Measurements from ENCODE around the gene CDC6.

The CDC6 gene

GRCh38 chr17:40317880-40318829, 30.5 kb downstream of the CDC6 start:
- no peaks in the 10 kb centered on the region for H3K27me3 ChIP-seq (ENCODE audit: low read depth)
- H3K9me3 ChIP-seq: no peaks in the 10 kb centered on the region
- in situ Hi-C loops (cut with MboI; ENCODE audit: low sequenced_read_pairs): no loop called here
- peaks cover 3% of the 10 kb centered on the region; the same call in 1 of the 2 replicates for H3K36me3 ChIP-seq (replicated peaks)
- peak; percentile 96 to 97 for DNase-seq (ENCODE audit: low spot score in 2 of 2)
- peak overlapping the region; percentile 93 for H3K4me3 ChIP-seq
- peaks cover 11% of the 10 kb centered on the region for H3K4me1 ChIP-seq

GRCh38 chr17:40318830-40319391, 31.2 kb downstream of the CDC6 start:
- Histone ChIP-seq H3K9me3 (no peaks in the 10 kb centered on the region), H3K4me1 (peaks cover 11% of the 10 kb centered on the region)
- in situ Hi-C loops (cut with MboI; ENCODE audit: low sequenced_read_pairs): no loop called here

GRCh38 chr17:40319651-40320540, 32.2 kb downstream of the CDC6 start:
- H3K27me3 ChIP-seq (ENCODE audit: low read depth): no peaks in the 10 kb centered on the region
- in situ Hi-C loops (cut with MboI; ENCODE audit: low sequenced_read_pairs): no loop called here
- no peak for DNase-seq (ENCODE audit: low spot score in 2 of 2)
- H3K36me3 ChIP-seq (replicated peaks): peaks cover 3% of the 10 kb centered on the region; the same call in 1 of the 2 replicates
- H3K4me3 ChIP-seq: no peak overlapping the region
- H3K4me1 ChIP-seq: peaks cover 11% of the 10 kb centered on the region
- no peaks in the 10 kb centered on the region for H3K9me3 ChIP-seq

More at GRCh38 chr17:40318830-40319391, 31.2 kb downstream of the CDC6 start:
- peaks cover 3% of the 10 kb centered on the region; the same call in 1 of the 2 replicates for H3K36me3 ChIP-seq (replicated peaks)
- H3K27me3 ChIP-seq (ENCODE audit: low read depth): no peaks in the 10 kb centered on the region
- H3K4me3 ChIP-seq: peak overlapping the region; percentile 93
- no peak for DNase-seq (ENCODE audit: low spot score in 2 of 2)

GRCh38 chr17:40320756-40321523, 33.3 kb downstream of the CDC6 start:
- peaks cover 11% of the 10 kb centered on the region for H3K4me1 ChIP-seq
- DNase-seq (ENCODE audit: low spot score in 2 of 2): no peak
- H3K4me3 ChIP-seq: no peak overlapping the region
- in situ Hi-C loops (cut with MboI; ENCODE audit: low sequenced_read_pairs): no loop called here
- H3K27me3 ChIP-seq (ENCODE audit: low read depth): no peaks in the 10 kb centered on the region
- H3K36me3 ChIP-seq (replicated peaks): peaks cover 3% of the 10 kb centered on the region; the same call in 1 of the 2 replicates
- H3K9me3 ChIP-seq: no peaks in the 10 kb centered on the region

- H3K27me3 ChIP-seq (ENCODE audit: low read depth): no peaks in the 10 kb centered on the region
- no peak for DNase-seq (ENCODE audit: low spot score in 2 of 2)
- H3K36me3 ChIP-seq (replicated peaks): peaks cover 3% of the 10 kb centered on the region; the same call in 1 of the 2 replicates
- H3K4me3 ChIP-seq: no peak overlapping the region
- no peaks in the 10 kb centered on the region for H3K9me3 ChIP-seq
- in situ Hi-C loops (cut with MboI; ENCODE audit: low sequenced_read_pairs): no loop called here
- peaks cover 11% of the 10 kb centered on the region for H3K4me1 ChIP-seq
Measured at GRCh38 chr17:40321524-40321929, 33.8 kb downstream of the CDC6 start.

- no peaks in the 10 kb centered on the region for H3K9me3 ChIP-seq
- H3K4me3 ChIP-seq: no peak overlapping the region
- in situ Hi-C loops (cut with MboI; ENCODE audit: low sequenced_read_pairs): no loop called here
- no peak for DNase-seq (ENCODE audit: low spot score in 2 of 2)
- H3K36me3 ChIP-seq (replicated peaks): peaks cover 3% of the 10 kb centered on the region; the same call in 1 of the 2 replicates
- H3K27me3 ChIP-seq (ENCODE audit: low read depth): no peaks in the 10 kb centered on the region
- peaks cover 11% of the 10 kb centered on the region for H3K4me1 ChIP-seq
Measured at GRCh38 chr17:40321961-40322357, 34.3 kb downstream of the CDC6 start.

- peak in 1 of 2 experiments; percentile 63 for DNase-seq (ENCODE audit: low spot score in 2 of 2)
- in situ Hi-C loops (cut with MboI; ENCODE audit: low sequenced_read_pairs): no loop called here
- Histone ChIP-seq H3K4me1 (peaks cover 5% of the 10 kb centered on the region), H3K27me3 (ENCODE audit: low read depth) (no peaks in the 10 kb centered on the region), H3K36me3 (replicated peaks) (peaks cover 3% of the 10 kb centered on the region; the same call in 1 of the 2 replicates), H3K9me3 (no peaks in the 10 kb centered on the region), H3K4me3 (no peak overlapping the region)
Measured at GRCh38 chr17:40322358-40323315, 35.0 kb downstream of the CDC6 start.

GRCh38 chr17:40323391-40324381, 36.0 kb downstream of the CDC6 start:
- H3K36me3 ChIP-seq (replicated peaks): no peaks in the 10 kb centered on the region
- H3K4me1 ChIP-seq: peaks cover 3% of the 10 kb centered on the region; the same call in 1 of the 2 replicates
- H3K4me3 ChIP-seq: no peak overlapping the region
- in situ Hi-C loops (cut with MboI; ENCODE audit: low sequenced_read_pairs): no loop called here
- no peak for DNase-seq (ENCODE audit: low spot score in 2 of 2)
- H3K9me3 ChIP-seq: no peaks in the 10 kb centered on the region
- no peaks in the 10 kb centered on the region for H3K27me3 ChIP-seq (ENCODE audit: low read depth)

GRCh38 chr17:40325156-40326013, 37.7 kb downstream of the CDC6 start:
- Histone ChIP-seq H3K27me3 (ENCODE audit: low read depth) (no peaks in the 10 kb centered on the region), H3K4me3 (no peak overlapping the region), H3K36me3 (replicated peaks) (no peaks in the 10 kb centered on the region), H3K4me1 (no peaks in the 10 kb centered on the region), H3K9me3 (no peaks in the 10 kb centered on the region)
- in situ Hi-C loops (cut with MboI; ENCODE audit: low sequenced_read_pairs): no loop called here
- no peak for DNase-seq (ENCODE audit: low spot score in 2 of 2)

GRCh38 chr17:40326014-40326831, 38.5 kb downstream of the CDC6 start:
- Histone ChIP-seq H3K36me3 (replicated peaks) (no peaks in the 10 kb centered on the region; the same call in 1 of the 2 replicates), H3K4me3 (no peak overlapping the region), H3K27me3 (ENCODE audit: low read depth) (no peaks in the 10 kb centered on the region), H3K4me1 (no peaks in the 10 kb centered on the region), H3K9me3 (no peaks in the 10 kb centered on the region)
- no peak for DNase-seq (ENCODE audit: low spot score in 2 of 2)
- in situ Hi-C loops (cut with MboI; ENCODE audit: low sequenced_read_pairs): no loop called here

All from HAP-1 (cell line).